Measurements from ENCODE around the gene DLGAP3.
"Not testable (repeated sequence)": the region's sequence is repeated elsewhere in the genome, so short reads cannot be mapped to it uniquely, and the experiment has no call there.

The DLGAP3 gene

GRCh38 chr1:34827341-34827941 is 102.0 kb downstream of the DLGAP3 start:
- no peak for DNase-seq

- no peak for DNase-seq
Observed at GRCh38 chr1:34825455-34826091, 103.9 kb downstream of the DLGAP3 start.

DNA sequence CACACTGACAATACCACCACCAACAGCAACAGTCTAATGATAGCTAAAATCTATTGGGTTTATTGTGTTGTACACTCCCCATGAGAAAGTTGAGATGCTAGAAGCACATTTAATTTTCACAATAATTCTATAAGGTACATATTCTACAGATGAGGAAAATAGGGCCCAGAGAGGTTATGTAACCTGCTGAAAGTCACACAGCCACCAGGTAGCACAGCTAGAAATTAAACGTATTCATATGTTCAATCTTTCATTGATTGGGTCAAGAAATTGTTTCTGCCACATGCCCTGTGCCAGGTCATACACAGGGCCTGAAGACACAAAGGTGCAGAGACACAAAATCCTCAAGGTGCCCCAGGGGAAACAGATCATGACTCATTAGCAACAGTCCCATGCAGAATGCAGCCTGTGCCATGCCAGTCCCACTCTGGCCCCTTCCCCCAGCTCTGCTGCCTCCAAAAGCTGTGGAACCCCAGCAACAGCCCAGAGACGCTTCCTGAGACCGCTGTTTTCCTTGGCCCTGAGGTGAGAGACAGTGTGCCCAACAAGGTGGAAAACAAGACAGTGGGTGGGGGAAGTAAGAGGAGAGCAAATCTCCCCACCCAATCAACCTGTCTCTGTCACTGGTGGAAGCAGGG is 104.5 kb downstream of the DLGAP3 start:
- DNase-seq: no peak

GRCh38 chr1:34822202-34822601 is 107.2 kb downstream of the DLGAP3 start:
- no peak for DNase-seq

DNA sequence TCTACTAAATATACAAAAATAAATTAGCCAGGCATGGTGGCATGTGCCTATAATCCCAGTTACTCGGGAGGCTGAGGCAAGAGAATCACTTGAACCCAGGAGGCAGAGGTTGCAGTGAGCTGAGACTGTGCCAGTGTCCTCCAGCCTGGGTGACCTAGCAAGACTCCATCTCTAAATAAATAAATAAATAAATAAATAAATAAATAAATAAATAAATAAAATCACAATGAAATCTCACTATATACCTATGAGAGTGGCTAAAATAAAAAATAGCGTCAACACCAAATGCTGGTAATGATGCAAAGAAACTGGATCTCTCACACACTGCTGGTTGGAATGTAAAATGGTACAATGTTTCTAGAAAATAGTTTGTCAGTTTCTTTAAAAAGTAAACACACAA is 110.6 kb downstream of the DLGAP3 start:
- DNase-seq: not testable (repeated sequence)

DNA sequence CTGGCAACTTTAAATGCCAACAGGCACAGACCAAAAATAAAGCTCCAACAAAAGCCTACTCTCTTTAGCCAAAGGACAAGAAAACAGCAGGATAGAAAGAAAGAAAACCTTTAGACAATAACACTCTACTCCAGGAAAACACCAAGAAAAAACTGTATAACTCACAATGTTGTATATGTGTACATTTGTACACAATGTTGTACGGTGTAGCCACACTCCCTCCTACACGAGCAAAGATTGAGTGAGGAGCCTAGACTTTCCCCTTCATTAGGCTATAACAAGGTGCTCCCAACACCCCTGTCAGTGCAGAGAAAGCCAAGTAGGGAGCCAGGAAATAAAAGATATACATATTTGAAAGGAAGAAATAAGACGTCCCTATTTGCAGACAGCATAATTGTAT is 112.7 kb downstream of the DLGAP3 start:
- no peak for DNase-seq

DNA sequence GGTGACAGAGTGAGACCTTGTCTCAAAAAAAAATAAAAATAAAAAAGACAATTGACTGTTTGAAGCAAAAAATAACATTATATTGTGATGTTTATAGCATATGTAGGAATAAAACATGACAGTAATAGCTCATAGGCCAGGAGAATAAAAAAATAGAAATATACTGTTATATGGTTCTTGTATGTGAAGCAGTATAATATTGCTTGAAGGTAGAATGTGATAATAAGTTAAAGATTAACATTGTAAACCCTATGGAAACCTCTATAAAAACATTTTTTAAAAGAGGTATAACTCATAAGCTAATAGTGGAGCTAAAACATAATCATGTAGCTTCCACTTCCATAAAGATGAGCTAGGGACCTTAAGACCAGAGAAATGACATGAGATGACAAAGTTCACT is 113.1 kb downstream of the DLGAP3 start:
- DNase-seq: no peak
